GM18870 (cell line): ENCODE data around the gene C3orf20.

Experiments used
- ATAC-seq: cut with Tn5 transposase; IDR thresholded peaks from one replicate; pipeline ENCODE4 v1.9.1; 2021; ENCODE audit warnings: moderate library complexity; ENCODE audit not compliant: unreplicated experiment

Gene C3orf20

GRCh38 chr3:14698601-14699244, 23.8 kb downstream of the C3orf20 start:
- ATAC-seq = no peak

- no peak for ATAC-seq
Observed at GRCh38 chr3:14699643-14700042, 24.7 kb downstream of the C3orf20 start.

GRCh38 chr3:14700891-14701290, 25.9 kb downstream of the C3orf20 start:
- ATAC-seq = no peak

DNA sequence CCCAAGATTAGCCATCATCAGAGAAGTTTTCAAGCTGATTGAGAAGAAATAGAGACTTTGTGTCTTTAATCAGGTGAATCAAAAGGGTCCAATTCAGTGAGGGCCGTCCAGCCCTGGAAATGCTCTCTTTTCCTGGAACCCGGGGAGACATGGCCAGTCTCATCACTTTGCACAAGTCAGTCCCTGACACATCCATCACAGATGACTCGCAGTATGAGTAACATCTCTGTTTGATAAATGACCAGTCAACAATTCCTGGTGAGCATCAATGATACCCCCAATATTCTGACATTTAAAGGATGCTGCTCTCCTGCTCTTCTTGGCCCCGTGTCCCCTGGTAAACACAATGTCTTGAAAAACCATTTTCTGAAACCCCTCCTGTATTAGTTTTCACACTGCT, 26.7 kb downstream of the C3orf20 start:
- ATAC-seq = no peak

- ATAC-seq = no peak
Observed at GRCh38 chr3:14703128-14703750, 28.3 kb downstream of the C3orf20 start.

DNA sequence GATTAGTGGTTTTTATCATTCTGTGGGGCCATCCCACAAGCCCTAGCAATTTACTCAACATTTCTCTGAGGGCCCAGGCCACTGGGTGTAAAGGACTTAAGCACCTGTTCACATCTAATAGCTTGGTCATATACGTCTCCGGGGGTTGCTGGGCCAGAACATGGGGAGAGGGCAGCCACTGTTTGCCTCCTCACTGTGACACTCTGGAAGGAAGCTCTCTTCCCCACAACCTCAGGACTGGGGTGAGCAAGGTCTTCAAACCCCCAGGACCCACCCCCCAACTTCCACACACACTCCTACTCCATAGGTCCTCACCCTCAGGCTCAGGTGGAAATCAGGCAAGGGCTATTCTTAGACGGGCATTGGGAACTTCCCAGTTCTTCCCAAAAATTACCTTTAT, 28.9 kb downstream of the C3orf20 start:
- no peak for ATAC-seq

DNA sequence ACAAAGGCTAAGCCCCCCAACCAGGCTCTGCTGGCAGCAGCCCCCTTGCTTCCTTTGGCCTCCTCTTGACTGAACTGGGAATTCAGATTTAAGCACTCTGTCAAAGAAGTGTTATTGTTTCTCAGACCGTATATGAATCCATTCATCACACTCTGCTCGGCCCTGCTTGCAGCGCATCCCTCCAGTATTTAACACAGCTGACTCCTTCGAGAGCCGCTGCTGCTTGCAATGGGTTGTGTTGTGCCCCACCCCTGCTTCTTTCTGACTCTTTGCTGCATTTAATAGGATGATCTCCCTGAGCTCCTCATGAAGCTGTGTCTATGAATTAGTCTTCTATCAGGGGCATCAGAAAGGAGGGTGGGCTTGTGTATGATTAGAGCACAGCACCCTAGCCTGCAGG, 31.2 kb downstream of the C3orf20 start:
- ATAC-seq = no peak

DNA sequence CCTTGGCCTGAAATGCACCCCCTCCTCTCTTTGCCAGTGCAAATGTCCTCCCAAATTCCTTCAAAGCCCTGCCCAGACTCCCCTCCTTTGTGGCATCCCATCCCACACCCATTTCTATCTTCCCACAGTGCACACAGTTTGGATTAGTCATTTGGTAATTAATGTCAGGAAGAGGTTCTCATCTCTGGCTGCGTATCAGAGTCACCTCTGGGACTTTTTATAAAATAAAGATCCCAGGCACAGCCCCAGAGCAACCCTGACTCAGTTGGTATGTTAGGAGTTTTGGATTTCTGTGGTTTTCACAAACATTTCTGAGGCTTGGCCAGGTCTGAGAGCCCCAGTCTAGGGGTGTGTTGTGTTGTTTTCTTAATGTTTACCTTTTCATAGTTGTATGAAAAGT, 41.6 kb downstream of the C3orf20 start:
- ATAC-seq = no peak

DNA sequence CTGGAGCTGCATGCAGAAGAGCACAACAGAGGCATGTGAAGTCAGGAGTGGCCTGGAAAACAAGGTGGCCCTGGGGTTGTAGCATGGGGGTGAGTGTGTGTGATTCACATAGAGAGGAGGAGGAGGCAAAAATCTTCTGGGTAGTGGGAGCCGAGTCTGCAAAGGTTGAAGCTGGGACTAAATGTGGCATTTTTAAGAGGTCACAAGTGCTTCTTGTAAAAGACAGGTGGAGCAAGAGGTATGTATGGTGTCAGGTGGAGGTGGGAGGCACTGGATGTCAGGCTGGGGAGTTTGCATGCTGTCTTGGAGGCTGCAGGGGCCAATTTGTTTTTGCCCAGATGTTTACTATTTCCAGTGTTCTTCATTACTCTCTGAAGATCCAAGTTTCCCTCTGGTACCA, 42.4 kb downstream of the C3orf20 start:
- ATAC-seq = no peak

DNA sequence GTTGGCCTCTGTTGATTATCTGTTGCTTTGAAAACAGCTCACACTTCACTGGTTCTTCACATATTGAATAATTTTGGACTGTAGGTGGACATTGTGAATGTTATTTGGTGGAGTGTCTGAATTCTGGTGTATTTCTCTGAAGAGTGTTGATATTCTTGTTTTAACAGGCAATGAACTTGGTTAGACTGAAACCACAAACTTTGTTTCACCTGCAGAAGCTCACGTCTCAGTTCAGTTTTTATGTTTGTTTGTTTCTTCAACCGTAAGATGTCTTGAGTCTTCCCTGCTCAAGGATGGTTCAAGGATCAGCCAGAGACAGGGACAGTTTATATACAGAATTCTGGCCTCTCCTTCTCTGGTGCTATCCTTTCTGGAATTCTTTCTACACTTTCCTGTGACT, 43.6 kb downstream of the C3orf20 start:
- no peak for ATAC-seq

- no peak for ATAC-seq
Observed at GRCh38 chr3:14719006-14719405, 44.1 kb downstream of the C3orf20 start.

GRCh38 chr3:14721126-14721864, 46.4 kb downstream of the C3orf20 start:
- ATAC-seq = no peak

- ATAC-seq = no peak
Observed at GRCh38 chr3:14725013-14725412, 50.1 kb downstream of the C3orf20 start.

DNA sequence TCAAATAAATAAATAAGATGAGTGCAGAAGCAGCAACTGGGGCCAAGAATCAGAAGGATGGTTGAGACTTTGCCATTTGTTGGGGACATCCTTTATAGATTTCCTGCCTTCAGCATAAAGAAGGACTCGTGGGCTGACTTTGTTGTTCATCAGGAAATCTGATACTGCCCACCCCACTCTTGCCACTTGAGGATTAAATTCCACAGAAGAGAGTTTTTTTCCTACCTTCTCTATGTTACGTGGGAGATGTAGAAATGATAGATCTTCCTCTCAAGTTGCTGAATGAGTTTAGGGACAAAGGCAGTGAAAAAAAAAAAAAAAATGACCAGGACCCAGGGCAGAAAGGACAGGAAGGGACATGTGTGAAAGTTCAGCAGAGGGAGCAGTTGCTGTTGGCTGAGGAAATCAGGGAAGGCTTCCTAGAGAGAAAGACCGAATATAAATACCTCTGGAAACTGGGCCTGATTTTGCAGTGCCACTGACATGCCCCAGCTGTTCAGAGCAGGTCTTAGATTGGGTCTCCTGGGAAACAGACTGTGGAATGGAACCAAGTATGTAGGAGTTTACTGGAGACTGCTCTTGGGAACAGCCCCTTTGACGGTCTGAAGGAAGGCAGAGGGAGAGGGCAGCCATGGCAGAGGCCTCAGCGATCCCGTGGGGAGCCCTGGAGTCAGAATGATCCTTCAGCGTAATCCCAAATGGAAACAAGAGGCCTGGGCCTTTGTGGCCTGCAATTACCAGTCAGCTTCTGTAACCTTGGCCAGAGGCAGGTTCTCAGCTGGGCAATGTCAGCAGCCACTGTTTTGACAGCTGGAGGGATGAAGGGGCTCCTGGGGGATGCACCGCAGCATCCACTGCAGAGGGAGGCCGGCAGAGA, 50.9 kb downstream of the C3orf20 start:
- ATAC-seq = no peak

DNA sequence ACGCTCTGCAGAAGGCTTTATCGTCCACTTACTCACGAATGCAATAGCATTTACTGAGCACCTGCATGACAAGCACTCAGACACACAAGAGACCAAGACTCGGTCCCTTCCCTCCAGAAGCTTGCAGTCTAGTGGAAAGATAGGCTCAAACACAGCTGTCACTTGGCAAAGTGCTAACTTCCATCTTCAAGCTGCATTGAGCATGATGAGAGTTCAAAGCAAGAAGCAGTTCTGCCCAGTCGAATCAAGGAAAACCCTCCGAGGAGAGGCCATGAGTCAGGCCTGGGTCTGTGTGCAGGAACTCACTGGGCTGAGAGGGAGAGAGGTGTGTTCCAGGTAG, 51.5 kb downstream of the C3orf20 start:
- ATAC-seq = no peak

GRCh38 chr3:14728113-14728512, 53.2 kb downstream of the C3orf20 start:
- no peak for ATAC-seq

DNA sequence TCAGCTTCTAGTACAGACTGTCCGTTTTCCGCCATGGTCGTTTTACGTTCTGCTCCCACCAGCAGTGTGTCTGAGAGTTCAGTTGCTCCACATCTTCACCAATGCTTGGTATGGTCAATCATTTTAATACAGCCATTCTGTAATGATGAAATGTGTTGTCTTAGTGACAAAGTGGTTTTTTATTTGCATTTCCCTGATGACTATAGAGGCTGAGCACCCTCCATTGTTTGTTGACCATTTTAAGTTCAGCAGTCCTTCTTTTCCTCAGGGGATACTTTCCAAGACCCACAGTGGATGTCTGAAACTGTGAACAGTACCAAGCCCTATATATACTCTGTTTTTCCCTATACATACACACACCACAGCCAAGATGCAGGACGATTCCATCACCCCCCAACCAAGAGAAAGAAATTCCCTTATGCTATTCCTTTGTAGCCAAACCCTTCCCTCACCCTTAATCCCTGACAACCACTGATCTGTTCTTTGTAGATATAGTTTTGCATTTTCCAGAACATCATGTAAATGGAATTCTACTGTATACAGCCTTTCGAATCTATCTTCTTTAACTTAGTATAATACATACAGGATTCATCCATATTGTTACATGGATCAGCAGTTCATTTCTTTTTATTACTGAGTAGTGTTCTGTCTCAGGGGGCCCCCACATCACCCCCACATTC, 55.9 kb downstream of the C3orf20 start:
- no peak for ATAC-seq

GRCh38 chr3:14740983-14741382, 66.0 kb downstream of the C3orf20 start:
- ATAC-seq = no peak

DNA sequence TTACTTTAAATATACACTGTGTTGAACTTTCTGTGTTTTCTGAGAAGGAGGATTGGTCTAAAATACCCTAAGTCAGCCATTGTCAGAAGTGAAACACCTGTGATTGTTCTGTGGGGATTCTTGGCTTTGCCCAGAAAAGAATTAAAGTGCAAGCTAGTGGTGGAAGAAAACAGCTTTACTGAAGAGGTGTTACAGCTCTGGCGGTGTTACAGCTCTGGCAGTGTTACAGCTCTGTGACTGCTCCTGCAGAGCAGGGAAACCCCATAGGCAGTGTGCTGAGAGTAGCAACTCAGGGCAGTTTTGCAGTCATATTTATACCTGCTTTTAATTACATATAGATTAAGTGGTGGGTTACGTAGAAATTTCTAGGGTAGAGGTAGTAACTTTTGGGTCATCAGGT, 66.6 kb downstream of the C3orf20 start:
- no peak for ATAC-seq

DNA sequence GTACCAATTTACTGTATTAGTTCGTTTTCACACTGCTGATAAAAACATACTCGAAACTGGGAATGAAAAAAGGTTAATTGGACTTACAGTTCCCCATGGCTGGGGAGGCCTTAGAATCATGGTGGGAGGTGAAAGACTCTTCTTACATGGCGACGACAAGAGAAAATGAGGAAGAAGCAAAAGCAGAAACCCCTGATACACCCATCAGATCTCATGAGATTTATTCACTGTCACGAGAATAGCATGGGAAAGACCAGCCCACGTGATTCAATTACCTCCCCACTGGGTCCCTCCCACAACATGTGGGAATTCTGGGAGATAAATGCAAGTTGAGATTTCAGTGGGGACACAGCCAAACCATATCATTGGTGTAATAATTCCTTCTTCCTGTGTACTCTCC, 69.6 kb downstream of the C3orf20 start:
- ATAC-seq = no peak

- ATAC-seq = no peak
Observed at GRCh38 chr3:14750650-14751049, 75.7 kb downstream of the C3orf20 start.
